HG03520 (cell line): ENCODE measurements around the gene BTBD18.
A peak's percentile ranks its signal among the peaks of the same experiment; 100 is the strongest.

Source experiments
- ATAC-seq: cut with Tn5 transposase; IDR thresholded peaks from one replicate; pipeline ENCODE4 v1.9.1; 2021; ENCODE audit warnings: mild to moderate bottlenecking, moderate library complexity; ENCODE audit not compliant: unreplicated experiment

Gene BTBD18

DNA sequence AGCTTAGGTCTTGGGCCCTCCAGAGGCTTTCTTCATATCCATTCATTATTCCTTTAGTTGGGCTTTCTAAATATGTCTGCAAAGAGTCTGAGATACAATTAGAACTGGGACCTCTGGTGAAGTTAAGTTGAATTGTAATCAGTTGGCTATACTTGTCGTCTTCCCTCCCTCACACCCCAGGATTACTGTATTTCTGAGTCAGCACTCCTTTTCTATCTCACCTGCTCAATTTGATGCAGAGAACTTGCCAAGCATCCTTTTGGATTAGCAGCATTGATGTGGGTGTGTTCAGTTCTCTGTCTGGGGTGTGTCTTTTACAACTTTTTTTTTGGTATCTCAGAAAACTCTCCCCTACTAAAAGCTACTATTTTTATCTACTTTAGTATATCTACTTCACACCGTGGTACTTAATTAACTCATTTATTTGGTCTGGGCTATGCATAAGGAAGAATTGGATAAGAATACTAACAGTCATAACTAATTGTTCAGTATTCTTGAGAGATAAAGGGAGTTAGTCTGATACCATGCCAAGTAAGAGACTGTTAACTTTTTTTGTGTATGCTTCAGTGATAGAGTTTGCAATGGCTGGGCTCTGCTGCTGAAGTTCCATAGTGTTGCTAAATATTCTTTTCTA is 25.1 kb upstream of the BTBD18 start:
- no peak for ATAC-seq

DNA sequence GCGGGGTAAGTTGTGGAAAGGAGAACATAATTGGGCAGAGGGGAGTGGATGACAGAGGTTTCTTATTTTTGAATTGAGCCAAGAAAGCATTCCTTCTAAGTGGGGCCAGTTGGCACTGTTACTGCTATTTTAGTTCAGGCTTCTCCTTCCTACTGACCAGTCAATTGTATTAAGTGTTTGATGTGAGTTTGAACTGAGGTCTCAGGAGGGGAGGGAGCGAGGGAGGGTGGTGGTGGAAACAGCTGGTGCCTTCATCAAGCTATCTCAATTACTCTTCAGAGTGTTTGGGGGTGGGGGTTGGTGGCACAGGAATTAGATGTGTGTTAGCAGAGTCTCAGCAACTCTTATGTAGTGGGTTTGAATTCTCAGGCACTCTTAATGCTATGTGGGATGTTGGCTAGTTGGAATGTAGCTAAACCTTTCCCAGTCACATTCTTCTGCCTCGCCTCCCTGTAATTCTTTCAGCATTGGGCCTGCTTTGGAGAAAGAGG is 24.5 kb upstream of the BTBD18 start:
- no peak for ATAC-seq

DNA sequence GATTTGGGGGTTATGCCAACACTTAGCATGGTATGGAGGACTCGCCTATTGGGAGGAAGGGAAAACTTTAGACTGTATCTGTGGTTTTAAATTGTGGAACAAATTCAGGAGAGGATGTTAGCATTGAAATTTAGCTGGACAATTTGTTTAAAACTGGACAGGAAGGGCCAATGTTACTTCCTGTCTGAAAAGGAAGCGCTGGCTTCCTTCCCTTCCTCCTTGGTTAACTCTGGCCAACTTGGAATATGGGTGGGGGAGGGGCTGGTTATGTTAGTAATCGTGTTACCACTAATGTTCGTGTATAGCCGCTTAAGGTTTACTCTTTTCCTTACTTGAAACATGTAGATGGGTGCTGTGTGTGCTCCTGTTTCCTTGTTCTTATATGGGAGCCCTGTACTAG is 23.9 kb upstream of the BTBD18 start:
- no peak for ATAC-seq

DNA sequence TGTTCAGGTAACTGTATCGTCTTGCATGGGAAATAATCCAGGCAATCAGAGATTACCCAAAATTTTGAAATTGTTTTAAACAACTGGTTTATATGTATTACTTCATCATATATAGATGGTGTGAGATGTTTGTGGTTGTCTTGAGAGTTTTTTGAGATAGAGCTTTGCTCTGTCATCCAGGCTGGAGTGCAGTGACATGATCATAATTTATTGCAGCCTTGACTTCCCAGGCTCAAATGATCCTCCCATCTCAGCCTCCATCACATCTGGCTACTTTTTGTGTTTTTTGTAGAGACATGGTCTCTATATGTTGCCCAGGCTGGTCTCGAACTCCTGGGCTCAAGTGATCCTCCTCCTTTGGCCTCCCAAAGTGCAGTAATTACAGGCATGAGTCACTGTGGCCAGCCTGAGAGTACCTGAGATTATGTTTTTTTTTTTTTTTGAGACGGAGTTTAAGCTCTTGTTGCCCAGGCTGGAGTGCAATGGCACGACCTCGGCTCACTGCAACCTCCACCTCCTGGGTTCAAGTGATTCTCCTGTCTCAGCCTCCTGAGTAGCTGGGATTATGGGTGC is 21.5 kb upstream of the BTBD18 start:
- no peak for ATAC-seq

DNA sequence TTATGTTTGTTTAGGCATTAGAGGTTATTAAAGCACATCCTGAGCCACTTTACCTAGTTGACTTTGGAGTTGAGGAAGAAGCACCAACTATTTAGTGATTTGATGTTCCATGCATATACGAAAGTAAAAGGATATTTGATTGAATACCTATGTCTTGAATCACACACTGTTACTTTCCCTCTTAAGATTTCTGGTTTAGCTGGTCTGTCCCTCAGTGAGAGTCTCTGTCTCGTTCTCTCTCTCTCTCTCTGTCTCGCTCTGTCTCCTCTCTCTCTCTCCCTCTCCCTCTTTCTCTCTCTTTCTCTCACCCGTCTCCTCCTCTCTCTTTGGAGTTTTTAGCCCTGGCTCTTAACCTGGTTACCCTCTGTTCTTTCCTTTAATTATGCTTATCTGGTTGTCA is 20.9 kb upstream of the BTBD18 start:
- ATAC-seq: no peak

DNA sequence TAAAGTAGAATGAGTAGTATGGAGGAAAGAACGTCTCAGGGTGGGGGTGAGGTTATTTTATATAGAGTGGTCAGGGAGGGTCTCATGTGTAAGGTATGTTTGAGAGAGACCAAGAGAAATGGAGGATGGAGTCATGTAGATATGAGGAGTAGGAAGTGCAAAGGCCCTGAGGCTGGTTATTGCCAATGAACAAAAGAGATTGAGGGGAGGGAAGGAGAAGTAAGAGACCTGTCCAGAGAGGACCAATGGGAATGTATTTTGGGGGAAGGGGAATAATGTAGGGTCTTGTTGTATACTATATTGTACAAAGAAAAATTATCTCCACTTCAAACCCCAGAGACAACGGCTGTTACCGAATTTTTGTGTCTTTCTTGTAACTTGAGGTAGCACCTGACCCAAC is 19.7 kb upstream of the BTBD18 start:
- no peak for ATAC-seq

DNA sequence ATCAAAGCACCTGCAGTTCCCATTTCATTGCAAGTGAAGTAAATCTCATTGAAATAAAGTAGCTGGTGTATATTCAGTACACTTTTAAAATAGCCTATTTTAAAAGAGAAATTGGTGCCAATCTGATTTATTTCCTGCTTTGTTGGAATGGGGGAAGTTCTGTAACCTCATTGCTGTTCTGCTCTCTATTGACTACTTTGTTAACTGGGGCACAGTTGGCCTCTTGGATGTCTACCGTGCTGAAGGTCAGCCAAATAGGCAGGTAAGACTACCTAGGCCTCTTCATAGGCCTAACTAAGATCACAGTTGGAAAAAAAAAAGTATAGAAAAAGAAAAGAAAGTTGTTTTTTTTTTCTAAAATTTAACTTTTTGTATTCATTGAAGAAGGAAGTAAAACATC is 19.2 kb upstream of the BTBD18 start:
- no peak for ATAC-seq

DNA sequence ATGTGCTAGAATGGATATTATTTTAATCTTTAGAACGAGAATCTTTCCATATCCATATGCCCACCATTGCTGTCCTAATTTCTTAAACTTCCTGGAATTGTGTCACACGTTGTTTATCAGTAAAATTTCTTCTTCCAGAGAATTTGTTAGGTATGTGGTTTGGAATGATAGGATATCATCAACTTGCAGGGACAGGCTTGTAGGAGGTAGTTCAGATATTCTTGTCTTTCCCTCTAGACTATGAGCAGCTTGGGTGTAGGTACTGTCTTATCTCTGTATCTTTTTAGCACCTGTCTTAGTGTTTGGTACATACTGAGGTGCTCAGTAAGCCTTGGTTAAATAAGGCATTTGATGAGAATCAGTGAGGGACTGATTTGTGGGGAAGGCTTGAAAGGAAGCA is 13.4 kb upstream of the BTBD18 start:
- ATAC-seq: no peak

DNA sequence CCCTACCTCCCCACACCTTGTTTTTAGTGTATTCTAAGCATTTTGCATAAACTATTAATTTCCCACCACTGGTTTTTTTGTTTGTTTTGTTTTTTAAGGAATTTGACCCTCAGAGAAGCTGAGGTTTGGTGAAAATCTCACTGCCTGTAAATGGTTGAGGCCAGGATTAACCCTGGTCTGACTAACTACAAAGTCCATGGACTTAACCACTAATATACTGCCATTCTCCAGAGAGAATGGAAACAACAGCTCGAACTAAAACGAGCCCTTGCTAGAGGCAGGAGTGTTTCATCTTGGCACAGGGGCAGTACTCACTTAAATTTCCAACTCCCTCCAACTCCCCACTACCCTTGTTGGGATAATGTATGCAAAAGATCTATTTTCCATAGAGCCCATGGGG is 12.9 kb upstream of the BTBD18 start:
- ATAC-seq: no peak

DNA sequence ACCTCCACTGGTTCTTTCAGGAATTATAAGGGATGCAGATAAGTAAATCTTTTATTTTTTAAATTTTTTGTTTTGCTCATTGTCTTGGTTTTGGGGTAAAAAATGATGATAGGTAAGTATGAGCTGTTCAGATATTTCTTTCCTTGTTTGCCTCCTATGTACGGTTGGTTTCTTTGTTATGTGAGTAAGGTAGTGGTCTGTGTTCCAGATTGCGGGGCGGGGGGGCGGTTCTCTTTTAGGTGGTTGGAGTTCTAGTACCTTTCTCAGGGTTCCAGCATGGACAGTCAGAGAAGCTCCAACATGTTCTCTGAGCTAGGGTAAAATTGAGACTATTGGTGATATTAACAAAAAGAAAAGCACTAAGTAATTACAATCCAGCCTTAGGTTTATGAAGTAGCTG is 12.4 kb upstream of the BTBD18 start:
- no peak for ATAC-seq

DNA sequence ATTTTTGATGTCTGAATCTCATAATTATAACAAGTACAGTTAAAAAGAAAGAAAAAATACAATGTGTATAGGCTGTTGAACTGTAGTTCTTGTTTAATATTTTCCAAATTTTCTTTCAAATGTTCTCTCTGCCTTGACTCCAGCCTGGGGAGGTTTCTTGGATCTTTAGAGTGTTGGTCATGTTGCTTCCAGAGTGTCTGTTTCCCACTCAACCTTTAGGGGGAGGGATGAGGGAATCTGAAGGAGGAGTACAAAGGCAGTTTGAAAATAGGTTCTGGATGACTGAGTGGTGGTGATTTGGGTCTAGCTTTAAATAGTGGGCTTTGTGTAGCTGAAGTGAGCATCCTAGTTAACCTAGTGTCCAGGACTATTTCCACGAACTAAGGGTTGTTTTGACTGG is 11.9 kb upstream of the BTBD18 start:
- ATAC-seq: no peak

DNA sequence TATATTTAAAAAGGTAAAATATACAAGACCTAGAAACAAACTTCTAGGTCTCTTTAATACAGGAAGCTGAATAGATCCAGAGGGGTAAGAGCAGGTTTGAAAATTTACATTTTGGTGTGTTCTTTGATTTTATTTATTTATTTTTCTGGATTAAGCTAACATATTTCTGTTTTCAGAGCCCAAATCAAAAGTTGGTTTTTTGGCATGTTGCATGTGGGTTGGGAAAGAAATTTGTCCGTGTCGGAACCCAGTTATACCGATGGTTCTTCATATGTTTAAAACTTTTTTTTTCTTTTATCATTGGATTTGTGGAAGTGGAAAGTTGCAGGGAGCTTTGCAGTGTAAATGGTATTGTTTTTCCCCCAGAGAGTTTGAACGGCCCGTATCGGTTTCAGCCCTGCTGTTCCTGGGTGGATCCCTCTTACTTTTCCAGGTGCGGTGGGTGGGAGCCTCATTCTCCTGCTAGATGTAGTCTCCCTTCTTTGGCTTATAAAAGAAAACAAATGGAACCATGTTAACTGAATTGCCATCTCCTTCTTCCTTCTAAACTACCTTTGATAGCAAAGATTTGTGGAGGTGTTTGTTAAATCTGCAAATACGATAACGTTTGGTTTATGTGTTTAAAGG is 10.7 kb upstream of the BTBD18 start:
- ATAC-seq: no peak

DNA sequence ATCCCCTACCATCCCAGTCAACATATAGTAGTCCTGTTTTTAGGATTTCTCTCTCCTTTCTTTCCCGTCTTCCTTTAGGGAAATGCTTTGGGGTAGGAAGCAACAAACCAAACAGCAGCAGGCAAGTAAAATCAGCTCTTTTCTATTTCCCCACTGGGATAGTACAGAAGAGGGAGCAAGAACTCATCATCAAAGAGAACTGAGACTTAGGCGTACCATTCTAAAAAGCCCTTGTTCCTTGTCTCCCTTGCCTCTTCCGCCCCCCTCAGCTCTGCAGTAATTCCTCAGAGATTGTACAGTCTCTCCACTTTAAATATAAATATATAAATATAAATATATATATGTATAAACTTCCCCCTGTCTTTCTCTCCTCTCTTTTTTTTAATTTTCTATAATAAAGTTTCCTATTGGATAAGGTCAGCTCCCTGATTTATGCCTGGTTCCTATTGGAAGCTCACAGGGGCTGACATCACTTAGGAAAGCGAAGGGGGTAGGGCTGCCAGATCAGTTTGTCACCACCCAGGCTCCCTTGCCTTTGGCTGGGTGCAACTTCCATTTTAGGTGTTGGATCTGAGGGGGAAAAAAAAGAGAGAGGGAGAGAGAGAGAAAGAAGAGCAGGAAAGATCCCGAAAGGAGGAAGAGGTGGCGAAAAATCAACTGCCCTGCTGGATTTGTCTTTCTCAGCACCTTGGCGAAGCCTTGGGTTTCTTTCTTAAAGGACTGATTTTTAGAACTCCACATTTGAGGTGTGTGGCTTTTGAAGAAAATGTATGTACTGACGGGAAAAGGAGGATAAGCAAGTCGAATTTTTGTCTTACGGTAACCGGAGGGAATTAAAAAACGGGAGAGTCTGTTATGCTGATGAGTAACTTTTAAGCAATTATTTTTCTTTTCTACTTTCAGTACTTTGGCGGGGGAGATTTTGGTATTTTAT is 9.9 kb upstream of the BTBD18 start, which contains the start of gene CTNND1:
Gene CTNND1 (plus strand): TSS at position 502 of the 934 bp plus-strand sequence. CDS start 29,677 bp downstream, outside the sequence.
- ATAC-seq: peak; percentile 96

DNA sequence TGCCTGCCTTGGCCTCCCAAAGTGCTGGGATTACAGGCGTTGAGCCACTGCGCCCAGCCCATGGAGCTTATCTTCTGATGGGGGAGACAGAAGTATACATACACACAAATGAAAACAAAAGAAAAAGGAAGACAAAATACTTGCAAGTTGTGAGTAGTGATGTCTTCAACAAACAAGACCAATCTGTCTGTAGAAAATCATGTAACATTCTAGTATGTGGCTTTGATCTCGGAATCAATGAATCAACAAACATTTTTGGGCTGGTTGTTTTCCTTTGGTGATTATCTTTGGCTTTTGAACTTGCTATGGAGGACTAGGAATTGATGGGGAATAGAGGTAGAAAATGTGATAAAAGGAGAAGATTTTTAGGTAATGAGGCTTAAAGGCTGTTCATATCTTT is 6.6 kb upstream of the BTBD18 start:
- no peak for ATAC-seq

DNA sequence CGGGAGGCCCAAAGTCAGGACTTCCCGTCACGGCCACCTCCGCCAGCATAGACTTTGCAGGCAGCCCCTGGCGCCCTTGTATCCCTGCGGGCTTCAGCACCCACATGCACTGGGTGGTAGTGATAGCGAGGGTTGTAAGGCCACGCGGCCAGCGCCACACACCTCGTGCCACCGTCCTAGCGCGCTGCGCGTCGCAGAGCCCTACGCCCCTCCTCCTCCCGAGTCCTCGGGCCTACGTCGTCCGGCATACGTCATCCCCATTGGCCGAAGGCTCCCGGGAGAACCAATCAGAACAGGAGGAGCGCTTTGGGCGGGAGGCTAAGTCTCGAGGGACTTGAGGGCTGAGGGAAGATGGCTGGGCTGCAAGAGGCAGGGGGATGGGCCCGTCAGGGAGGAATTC is 1.3 kb upstream of the BTBD18 start:
- ATAC-seq: no peak

DNA sequence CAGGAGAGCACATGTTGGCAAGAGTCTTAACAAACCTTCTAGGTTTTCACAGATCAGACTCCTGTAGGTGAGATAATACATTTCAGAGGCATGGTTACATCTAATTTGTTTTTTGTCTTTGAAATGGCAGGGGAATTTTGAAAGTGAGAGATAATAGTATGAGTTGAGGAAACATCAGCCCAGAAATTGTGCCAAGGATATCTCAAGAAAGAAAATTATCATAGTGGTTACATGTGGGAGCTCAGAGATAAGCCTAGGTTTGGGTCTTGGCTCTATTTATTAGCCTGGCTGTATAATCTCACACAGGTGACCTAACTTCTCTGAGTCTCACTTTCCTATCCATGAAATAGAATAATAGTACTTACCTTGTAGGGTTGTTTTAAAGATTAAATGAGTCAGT is 443 bp downstream of the BTBD18 start:
- no peak for ATAC-seq

DNA sequence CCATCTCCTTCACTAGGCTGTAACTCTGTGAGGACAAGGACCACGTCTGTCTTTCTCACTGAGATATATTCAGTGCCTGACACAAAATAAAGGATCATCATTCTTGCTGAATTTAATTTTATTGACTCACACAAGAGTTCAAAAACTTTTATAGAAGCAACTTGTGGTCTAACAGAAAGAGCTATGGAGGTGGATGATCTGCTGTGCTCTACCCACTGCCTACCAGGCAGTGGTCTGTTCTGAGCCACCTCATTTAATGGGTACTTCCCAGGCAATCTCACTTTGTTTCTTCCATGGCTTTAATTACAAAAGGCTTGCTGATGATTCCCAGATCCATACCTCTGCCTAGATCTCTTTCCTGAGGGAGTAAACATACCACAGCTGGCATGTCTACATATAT is 4.7 kb downstream of the BTBD18 start:
- no peak for ATAC-seq

DNA sequence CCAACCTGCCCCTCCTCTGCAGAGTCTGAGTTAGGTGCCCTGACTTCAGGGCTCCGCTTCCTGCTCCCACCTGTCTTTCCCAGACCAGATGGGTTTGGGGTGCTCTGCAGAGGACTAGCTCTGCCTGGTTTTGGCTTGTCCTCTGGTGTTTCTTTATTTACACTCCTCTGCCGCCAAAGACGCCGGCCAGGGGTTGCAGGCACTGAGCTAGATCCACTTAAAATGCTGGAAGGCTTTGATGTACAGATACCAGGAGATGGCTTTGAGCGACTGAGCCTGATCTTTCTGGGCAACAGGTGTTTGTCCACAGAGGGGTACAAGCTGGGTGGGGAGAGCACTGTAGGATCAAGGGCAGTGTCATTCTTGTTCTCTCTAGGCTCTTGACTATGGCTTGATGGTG is 6.4 kb downstream of the BTBD18 start:
- ATAC-seq: no peak

DNA sequence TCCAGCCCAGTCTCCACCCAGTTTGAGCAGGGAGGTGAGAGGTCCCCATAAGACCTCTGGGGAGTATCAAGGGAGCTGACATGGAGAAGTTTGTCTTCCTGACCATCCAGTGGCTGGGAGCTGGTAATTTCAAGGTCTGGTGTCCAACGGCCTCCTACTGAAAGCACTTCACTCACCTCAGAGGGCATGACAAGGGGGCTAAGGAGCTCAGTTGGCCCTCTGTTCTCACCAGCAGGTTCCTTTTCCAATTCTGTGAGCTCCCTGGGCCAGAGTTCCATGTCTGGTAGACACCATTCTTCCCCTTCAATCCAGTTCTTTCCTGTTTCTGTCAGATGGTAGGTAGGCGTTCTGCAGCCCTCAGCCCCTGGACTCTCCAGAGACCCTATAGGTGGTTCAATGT is 7.3 kb downstream of the BTBD18 start:
- ATAC-seq: no peak

DNA sequence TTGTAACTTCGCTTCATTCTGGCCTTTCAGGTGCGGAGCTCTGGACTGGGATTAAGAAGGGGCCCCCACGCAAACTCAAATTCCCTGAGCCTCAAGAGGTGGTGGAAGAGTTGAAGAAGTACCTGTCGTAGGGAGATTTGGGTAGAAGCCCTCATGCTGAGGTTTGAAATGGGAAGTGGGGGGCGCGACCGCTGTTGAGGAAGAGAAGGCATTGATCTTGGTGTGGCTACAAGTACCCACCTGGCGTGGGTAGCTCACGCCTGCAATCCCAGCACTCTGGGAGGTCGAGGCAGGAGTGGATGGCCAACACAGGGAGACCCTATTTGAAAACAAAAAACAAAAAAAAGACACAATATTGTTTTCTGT is 9.5 kb downstream of the BTBD18 start:
- ATAC-seq: no peak
